ENCODE data around the gene ZNF101.
"Not testable (repeated sequence)": the region's sequence is repeated elsewhere in the genome, so short reads cannot be mapped to it uniquely, and the experiment has no call there.

The ZNF101 gene

DNA sequence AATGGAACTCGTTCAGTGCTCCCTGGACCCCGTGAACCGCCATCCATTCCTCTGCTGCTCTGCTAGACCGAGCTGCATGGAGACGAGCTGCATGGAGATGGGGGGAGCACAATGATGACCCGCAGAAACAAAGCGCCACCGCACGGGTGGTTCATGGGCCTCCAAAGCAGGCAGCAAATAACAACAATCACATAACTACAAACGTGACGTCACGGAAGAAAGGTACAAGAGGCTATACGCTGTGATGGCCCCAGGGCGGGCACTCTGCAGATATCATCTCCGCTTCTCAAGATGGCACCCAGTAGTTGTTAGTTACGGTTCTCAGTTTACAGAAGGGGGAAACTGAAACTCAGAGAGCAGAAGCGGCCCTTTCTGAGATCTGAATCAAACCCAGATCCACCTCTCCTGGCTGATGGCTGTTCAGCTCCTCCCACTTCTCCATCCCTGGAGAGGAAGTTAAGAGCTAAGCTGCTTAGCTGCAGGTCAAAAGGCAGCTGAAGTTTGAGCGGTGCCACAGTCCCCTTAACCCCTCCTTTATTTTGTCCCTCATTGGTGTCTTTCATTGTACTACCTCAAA lies 6.9 kb upstream of the ZNF101 start:
- no peak for DNase-seq (ENCODE audit: low spot score)

DNA sequence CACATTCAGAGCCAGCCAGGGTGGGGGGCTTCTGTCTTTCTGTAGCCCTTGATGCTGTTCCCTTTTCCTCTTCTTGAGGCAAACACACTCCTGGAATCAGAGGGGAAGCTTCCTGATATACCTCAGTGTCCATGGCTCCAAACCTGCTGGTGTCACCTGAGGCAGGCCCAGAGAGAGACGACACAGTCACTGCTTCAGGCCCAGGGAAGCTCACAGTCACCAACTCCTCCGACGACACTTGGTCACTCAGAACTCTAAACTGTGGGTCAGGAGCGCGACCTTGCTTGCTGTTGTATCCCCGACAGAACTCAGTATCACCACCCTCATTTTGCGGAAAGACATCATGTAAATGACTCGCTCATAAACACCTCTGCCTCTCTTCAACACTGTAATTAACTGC lies 6.3 kb upstream of the ZNF101 start:
- DNase-seq (ENCODE audit: low spot score), result no peak

DNA sequence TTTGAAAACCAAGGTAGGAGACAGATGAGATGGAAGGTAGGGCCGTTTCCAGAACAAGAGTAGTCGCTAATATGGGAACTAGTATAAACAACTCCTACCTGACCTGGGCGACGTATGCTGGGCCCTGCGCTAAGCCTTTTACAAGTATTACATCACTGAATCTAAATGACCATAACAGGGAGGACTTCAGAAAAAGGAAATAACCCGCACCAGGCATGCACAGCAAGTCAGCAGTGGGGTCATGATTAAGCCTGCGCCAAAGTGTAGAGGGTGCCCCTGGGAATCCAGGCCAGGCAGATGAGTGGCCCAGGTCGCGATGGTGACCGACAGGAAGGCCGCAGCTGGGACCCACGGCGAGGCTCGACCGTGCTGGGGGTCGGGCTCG lies 5.8 kb upstream of the ZNF101 start:
- no peak for DNase-seq (ENCODE audit: low spot score)

DNA sequence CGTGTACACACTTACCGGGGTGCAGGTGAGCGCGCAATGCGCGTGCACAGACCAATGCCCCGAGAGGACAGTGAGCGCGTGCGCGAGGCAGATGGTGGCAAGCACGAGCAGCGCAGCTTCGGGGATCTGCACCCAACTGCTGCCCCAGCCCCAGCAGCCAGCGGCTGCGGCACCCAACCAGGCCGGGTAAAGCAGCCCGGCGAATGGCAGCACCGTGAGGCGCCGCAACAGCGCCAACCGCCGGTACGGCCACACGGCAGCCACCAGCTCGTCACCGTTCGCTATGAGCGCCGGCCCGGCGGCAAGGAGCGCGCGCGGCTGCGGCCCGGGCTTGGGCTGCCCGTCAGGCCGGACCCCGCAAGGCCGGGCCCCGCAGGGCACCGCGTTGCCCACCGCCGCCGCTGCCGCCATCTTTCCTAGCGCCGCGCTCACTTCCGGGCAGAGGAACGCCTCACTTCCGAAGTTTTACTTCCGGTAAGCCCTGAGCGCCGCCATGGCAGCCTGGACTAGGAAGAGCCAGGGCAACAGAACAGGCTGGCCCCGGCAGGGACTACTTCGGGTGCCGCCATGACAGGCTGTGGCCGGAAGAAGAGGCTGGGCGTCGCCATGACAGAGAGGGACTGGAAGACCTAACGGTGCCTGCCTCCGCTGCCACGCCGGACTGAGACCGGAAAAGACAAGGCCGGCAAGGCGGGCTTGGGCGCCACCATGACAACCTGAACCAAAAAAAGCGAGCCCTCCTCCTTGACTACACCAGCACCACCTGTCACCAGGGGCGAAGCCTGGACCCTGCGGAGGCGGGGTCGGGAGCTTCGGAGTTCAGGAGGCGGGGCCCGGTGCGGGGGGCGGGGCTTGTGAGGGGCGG lies 5.2 kb upstream of the ZNF101 start, which contains the start of gene ATP13A1:
TSS of gene ATP13A1 (minus strand) at position 421 of the 865 bp plus-strand sequence. CDS start at position 411, 10 bp downstream.
- peak; percentile 97 for DNase-seq (ENCODE audit: low spot score)

DNA sequence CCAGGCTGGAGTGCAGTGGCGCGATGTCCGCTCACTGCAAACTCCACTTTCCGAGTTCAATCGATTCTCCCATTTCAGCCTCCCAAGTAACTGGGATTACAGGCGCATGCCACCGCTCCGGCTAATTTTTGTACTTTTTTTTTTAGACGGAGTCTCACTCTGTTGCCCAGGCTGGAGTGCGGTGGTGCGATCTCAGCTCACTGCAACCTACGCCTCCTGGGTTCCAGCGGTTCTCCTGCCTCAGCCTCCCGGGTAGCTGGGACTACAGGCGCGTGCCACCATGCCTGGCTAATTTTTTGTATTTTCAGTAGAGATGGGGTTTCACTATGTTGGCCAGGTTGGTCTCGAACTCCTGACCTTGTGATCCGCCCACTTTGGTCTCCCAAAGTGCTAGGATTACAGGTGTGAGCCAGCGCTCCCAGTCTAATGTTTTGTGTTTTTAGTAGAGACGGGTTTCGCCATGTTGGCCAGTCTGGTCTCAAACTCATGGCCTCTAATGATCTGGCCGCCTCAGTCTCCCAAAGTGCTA lies 3.2 kb upstream of the ZNF101 start:
- DNase-seq (ENCODE audit: low spot score), result not testable (repeated sequence)

DNA sequence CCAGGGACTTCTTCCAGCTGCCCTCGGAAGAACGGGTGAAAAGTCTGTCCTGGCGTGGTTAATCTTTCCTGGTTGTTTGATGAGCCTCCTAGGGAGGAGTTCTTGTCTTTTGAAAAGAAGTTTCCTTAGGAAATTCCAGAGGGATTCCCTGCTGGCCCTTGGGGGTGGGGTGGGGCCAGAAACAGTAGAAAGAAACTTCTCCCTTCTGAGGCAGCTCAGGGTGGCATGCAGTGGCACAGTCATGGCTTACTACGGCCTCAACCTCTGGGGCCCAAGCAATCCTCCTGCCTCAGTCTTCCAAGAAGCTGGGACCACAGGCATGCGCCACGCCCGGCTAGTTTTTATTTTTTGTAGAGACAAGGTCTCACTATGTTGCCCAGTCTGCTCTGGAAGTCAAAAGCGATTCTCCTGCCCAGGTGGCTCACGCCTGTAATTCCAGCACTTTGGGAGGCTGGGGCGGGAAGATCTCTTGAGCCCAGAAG lies 1.5 kb downstream of the ZNF101 start:
- DNase-seq (ENCODE audit: low spot score), result no peak

DNA sequence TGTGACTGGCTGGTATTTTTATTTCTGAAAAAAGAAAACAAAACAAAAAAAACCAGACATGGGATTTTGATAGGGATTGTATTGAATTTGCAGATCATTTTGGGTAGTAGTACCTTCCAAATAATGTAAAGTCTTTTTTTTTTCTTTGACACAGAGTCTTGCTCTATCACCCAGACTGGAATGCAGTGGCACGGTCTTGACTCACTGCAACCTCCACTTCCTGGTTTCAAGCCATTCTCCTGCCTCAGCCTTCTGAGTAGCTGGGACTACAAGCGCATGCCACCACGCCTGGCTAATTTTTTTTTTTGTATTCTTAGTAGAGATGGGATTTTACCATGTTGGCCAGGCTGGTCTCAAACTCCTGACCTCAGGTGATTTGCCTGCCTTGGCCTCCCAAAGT lies 4.2 kb downstream of the ZNF101 start:
- no peak for DNase-seq (ENCODE audit: low spot score)

DNA sequence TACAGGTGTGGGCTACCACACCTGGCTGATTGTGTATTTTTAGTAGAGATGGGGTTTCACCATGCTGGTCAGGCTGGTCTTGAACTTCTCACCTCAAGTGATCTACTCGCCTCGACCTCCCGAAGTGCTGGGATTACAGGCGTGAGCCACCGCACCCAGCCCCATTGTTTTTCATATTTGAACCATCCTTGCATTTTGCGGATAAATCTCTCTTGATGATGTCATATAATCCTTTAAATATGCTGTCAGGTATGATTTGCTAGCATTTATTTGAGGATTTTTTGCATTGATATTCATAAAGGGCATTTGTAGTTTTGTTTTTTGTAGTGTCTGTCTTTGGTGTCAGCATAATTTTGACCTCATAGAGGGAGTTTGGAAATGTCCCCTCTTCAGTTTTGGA lies 5.7 kb downstream of the ZNF101 start:
- no peak for DNase-seq (ENCODE audit: low spot score)

DNA sequence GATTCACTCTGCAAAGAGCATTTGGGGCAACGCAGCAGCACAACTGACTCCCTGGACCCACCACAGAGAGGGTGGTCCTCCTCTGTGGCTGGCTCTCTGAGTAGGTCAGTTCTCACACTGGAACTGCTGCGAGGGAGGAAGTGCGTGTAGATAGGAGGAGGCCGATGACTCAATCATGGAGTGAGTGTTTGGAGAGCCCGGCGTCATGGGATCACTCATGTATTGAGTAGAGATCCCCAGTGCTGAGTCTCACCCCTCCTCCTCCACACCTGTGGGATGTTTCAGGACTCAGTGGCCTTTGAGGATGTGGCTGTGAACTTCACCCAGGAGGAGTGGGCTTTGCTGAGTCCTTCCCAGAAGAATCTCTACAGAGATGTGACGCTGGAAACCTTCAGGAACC lies 8.9 kb downstream of the ZNF101 start:
- no peak for DNase-seq (ENCODE audit: low spot score)

DNA sequence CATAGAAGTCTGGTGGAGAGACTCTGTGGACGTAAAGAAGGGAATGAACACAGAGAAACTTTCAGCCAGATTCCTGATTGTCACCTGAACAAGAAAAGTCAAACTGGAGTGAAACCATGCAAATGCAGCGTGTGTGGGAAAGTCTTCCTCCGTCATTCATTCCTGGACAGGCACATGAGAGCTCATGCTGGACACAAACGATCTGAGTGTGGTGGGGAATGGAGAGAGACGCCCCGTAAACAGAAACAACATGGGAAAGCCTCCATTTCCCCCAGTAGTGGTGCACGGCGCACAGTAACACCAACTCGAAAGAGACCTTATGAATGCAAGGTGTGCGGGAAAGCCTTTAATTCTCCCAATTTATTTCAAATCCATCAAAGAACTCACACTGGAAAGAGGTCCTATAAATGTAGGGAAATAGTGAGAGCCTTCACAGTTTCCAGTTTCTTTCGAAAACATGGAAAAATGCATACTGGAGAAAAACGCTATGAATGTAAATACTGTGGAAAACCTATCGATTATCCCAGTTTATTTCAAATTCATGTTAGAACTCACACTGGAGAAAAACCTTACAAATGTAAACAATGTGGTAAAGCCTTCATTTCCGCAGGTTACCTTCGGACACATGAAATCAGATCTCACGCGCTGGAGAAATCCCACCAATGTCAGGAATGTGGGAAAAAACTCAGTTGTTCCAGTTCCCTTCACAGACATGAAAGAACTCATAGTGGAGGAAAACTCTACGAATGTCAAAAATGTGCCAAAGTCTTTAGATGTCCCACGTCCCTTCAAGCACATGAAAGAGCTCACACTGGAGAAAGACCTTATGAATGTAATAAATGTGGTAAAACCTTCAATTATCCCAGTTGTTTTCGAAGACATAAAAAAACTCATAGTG lies 10.8 kb downstream of the ZNF101 start:
- DNase-seq (ENCODE audit: low spot score), result no peak

DNA sequence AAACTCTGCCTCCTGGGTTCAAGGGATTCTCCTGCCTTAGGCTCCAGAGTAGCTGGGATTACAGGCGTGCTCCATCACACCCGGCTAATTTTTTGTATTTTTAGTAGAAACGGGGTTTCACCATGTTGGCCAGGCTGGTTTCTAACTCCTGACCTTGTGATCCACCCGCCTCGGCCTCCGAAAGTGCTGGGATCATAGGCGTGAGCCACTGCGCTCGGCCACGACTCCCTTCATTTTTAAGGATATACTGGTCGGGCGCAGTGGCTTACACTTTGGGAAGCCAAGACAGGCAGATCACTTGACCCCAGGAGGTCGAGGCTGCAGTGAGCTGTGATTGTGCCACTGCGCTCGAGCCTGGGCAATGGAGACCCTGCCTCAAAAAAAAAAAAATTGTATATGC lies 17.5 kb downstream of the ZNF101 start:
- DNase-seq (ENCODE audit: low spot score), result not testable (repeated sequence)

DNA sequence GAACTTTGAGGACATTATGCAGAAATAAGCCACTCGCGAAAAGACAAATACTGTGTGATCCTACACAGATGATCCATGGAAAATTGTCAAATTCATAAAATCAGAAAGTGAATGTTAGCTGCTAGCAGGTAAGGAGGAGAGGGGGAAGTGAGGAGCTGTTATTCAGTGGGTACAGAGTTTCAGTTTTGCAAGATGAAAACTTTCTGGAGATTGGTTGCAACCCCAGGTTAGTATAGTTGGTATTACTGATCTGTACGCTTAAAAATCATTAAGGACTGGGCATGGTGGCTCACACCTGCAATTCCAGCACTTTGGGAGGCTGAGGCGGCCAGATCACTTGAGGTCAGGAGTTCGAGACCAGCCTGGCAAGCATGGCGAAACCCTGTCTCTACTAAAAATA lies 17.9 kb downstream of the ZNF101 start:
- DNase-seq (ENCODE audit: low spot score), result no peak

DNA sequence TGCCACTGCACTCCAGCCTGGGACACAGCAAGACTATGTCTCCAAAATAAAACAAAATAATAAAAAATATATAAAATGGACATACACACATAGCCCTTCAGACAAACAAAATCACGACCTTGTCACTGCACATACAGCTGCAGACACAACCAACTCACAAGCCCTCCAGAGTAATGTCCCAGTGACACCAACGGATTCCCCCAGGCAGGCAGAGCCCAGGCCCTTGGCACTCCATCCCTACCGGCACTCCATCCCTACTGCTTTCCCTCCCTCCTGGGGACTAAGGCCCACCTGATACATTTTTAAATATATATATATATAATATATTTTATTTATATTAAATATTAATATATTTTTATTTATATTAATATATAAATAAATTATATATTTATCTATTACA lies 18.5 kb downstream of the ZNF101 start:
- no peak for DNase-seq (ENCODE audit: low spot score)

DNA sequence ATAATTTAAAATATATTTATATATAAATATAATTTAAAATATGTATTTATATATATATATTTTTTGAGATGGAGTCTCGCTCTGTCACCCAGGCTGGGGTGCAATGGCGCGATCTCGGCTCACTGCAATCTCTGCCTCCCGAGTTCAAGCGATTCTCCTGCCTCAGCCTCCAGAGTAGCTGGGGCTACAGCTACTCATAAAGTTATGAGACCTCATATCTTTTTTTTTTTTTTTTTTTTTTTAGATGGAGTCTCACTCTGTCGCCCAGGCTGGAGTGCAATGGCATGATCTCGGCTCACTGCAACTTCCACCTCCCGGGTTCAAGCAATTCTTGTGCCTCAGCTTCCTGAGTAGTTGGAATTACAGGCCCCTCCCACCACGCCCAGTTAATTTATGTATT lies 20.4 kb downstream of the ZNF101 start:
- DNase-seq (ENCODE audit: low spot score), result not testable (repeated sequence)

DNA sequence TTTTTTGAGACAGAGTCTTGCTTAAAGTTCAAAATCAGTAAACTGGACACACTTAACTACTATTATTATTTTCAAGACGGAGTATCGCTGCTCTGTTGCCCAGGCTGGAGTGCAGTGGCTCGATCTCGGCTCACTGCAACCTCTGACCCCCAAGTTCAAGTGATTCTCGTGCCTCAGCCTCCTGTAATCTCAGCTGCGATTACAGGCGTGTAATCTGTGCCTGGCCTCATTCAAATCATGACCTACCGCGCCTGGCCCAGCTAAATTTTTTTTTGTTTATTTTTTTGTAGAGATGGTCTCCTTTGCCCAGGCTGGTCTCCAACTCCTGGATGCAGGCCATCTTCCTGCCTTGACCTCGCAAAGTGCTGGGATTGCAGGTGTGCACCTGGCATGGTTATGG lies 23.0 kb downstream of the ZNF101 start:
- DNase-seq (ENCODE audit: low spot score), result no peak

DNA sequence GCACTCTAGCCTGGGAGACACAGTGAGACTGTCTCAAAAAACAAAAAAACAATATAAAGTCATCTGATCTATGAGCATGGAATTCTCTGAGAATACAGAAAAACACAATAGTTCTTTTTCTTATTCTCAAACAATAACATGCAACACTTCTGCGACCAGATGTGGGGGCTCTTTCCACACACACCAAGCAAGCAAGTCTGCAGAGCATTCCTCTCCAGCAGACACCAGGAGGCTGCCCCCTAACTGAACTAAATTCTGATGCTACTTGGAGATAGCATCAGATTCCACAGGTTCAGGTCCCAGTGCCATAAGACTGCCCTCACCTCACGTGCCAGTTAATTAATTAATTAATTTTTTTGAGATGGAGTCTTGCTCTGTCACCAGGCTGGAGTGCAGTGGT lies 27.7 kb downstream of the ZNF101 start:
- DNase-seq (ENCODE audit: low spot score), result no peak

DNA sequence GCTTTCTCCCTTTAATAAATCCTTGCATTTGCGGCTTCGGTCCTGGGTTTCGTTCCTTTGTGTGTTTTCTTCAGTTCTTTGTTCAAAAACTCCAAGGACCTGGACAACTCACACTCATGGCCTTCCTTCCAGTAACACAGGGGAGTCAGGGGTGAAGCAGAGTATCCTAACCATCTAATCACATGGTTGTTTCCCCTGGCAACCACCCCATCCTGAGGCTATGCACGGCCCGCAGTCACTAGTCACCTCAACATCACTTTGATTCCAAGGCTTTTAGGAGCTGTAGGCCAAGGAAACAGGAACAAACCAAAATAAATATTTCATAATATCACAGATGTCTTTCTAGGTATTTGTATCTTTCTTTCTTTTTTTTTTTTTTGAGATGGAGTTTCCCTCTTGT lies 28.9 kb downstream of the ZNF101 start:
- no peak for DNase-seq (ENCODE audit: low spot score)

DNA sequence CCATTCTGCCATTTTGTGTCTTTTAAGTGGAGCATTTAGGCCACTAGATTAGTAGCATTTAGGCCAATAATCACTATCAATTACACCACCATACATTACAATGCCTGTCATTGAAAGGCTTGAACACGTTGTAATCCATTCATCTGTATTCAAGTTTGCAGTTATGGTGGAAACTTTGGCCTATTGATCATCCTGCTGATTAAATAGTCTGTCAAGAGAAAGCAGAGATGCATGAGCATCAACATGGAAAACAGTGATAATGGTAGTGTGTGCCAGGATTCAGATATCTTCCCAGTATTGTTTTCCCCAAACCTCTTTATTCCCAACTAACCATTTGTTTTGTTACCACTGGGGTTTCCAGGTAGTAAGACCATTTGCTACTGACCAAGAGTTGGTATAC lies 31.9 kb downstream of the ZNF101 start:
- not testable (repeated sequence) for DNase-seq (ENCODE audit: low spot score)

DNA sequence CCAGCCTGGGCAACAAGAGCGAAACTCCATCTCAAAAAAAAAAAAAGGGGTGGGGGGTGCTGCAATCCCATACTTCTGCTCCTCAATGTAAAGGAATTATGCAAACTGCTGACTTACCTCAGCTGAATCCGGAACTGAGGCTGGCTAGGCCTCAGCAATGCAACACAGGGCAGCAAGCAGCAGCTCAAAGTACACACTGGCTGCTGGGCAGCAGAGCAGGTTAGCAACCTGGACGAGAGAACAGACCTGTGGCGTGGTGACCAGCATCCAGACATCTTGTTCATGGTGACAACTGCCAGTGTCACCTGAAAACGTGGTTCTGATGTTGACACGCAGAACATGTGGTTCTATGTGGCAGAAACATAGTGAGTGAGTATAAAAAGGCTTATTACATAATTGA lies 36.2 kb downstream of the ZNF101 start:
- DNase-seq (ENCODE audit: low spot score), result no peak

DNA sequence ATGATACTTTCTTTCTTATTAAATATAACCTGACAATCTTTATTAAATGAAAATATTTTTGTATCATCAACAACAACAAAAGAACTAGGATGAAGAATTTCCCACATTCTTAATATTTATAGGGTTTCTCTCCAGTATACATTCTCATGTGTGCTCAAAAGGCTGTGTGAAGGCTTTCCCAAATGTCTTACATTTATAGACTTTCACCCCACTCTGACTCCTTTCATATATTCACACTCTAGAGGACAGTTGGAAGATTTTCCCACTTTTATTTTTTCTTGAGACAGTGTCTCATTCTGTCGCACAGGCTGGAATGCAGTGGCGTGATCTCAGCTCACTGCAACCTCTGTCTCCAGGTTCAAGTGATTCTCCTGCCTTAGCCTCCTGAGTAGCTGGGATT lies 41.9 kb downstream of the ZNF101 start:
- no peak for DNase-seq (ENCODE audit: low spot score)

DNA sequence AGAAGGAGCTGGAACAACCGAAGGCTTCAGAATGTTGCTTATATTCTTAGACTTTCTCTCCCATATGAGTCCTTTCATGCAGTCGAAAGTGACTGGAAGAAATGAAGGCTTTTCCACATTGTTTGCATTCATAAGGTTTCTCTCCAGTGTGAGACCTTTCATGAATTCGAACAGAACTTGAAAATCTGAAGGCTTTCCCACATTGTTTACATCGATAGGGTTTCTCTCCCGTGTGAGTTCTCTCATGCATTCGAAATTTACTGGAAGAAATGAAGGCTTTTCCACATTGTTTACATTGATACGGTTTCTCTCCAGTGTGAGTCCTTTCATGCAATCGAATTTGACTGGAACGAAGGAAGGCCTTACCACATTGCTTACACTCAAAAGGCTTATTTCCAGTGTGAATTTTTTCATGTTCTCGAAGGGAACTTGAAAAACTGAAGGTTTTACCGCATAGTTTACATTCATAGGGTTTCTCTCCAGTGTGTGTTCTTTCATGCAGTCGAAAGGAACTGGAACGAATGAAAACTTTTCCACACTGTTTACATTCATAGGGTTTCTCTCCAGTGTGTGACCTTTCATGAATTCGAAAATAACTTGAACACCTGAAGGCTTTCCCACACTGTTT lies 42.8 kb downstream of the ZNF101 start:
- DNase-seq (ENCODE audit: low spot score), result no peak
